ENCODE data around the gene DOLK.

DNA sequence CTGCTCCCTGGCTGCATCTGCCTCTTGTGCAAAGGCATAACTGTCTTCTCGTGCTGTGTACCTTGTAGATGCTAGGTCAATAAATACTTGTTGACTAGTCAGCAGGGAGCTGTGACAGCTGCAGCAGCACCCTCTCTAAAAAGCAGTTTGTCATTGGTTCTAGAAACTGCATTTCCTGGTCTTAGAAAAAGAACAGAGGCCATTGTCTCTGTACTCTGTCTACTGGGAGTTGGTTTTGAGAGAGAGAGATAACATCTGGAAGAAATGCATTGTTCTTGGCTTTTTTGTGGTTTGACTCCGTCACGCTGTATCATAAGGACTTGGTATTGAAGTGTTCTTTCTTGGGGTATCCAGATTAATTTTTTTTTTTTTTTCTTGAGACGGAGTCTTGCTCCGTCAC lies 48.4 kb upstream of the DOLK start:
- TF ChIP-seq, protein P1, sequence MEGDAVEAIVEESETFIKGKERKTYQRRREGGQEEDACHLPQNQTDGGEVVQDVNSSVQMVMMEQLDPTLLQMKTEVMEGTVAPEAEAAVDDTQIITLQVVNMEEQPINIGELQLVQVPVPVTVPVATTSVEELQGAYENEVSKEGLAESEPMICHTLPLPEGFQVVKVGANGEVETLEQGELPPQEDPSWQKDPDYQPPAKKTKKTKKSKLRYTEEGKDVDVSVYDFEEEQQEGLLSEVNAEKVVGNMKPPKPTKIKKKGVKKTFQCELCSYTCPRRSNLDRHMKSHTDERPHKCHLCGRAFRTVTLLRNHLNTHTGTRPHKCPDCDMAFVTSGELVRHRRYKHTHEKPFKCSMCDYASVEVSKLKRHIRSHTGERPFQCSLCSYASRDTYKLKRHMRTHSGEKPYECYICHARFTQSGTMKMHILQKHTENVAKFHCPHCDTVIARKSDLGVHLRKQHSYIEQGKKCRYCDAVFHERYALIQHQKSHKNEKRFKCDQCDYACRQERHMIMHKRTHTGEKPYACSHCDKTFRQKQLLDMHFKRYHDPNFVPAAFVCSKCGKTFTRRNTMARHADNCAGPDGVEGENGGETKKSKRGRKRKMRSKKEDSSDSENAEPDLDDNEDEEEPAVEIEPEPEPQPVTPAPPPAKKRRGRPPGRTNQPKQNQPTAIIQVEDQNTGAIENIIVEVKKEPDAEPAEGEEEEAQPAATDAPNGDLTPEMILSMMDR (IDR thresholded peaks at IDR 0.05), result no peak
- TF ChIP-seq POLR2A (IDR thresholded peaks at IDR 0.05), result no peak

All from heart left ventricle (tissue), 13 donors.